ENCODE data around the gene KCNMA1.

Gene KCNMA1

DNA sequence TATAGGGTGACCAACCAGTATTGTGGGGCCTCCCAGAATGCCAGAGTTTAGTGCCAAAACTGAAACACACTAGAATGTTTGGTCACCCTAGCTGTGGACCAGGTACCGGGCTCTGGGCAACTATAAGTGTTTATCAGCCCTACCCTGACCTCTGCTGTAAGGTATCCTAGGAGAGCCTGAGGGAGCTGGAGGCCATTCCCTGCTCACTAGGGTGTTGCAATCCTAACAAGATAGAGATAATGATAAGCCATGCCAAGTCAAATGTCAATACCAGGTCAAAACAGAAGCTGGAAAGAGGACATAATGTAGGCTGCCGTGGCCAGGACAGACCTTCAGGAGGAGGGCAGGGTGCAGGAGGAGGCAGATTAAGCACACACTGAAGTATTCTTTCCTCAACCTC is 151.8 kb downstream of the KCNMA1 start:
- no peaks in the 10 kb centered on the region for H3K36me3 ChIP-seq (ENCODE audit: insufficient read depth, low read length)
- H3K27me3 ChIP-seq (ENCODE audit: control insufficient read depth, insufficient read depth, low read length): no peaks in the 10 kb centered on the region
- no peaks in the 10 kb centered on the region for H3K9me3 ChIP-seq (replicated peaks; ENCODE audit: low read length)
- no peak overlapping the region for H3K9ac ChIP-seq (ENCODE audit: low read depth, low read length)
- no peak overlapping the region for H3K4me3 ChIP-seq (ENCODE audit: low read length)
- H3K4me1 ChIP-seq (ENCODE audit: control insufficient read depth, insufficient read depth, low read length): peaks cover 4% of the 10 kb centered on the region
- no peak overlapping the region for H3K4me2 ChIP-seq (ENCODE audit: low read length)

GRCh38 chr10:77482072-77482471 is 155.5 kb downstream of the KCNMA1 start:
- Histone ChIP-seq H3K9ac (ENCODE audit: low read depth, low read length) (no peak overlapping the region), H3K4me2 (ENCODE audit: low read length) (no peak overlapping the region), H3K4me1 (ENCODE audit: control insufficient read depth, insufficient read depth, low read length) (peaks cover 17% of the 10 kb centered on the region), H3K4me3 (ENCODE audit: low read length) (no peak overlapping the region), H3K9me3 (replicated peaks; ENCODE audit: low read length) (no peaks in the 10 kb centered on the region), H3K27me3 (ENCODE audit: control insufficient read depth, insufficient read depth, low read length) (no peaks in the 10 kb centered on the region), H3K36me3 (ENCODE audit: insufficient read depth, low read length) (no peaks in the 10 kb centered on the region)

- Histone ChIP-seq H3K27me3 (ENCODE audit: control insufficient read depth, insufficient read depth, low read length) (no peaks in the 10 kb centered on the region), H3K4me3 (ENCODE audit: low read length) (no peak overlapping the region), H3K9ac (ENCODE audit: low read depth, low read length) (no peak overlapping the region), H3K4me1 (ENCODE audit: control insufficient read depth, insufficient read depth, low read length) (peaks cover 17% of the 10 kb centered on the region), H3K9me3 (replicated peaks; ENCODE audit: low read length) (no peaks in the 10 kb centered on the region), H3K36me3 (ENCODE audit: insufficient read depth, low read length) (no peaks in the 10 kb centered on the region), H3K4me2 (ENCODE audit: low read length) (no peak overlapping the region)
These were observed 158.0 kb downstream of the KCNMA1 start for GRCh38 chr10:77479586-77479985.

DNA sequence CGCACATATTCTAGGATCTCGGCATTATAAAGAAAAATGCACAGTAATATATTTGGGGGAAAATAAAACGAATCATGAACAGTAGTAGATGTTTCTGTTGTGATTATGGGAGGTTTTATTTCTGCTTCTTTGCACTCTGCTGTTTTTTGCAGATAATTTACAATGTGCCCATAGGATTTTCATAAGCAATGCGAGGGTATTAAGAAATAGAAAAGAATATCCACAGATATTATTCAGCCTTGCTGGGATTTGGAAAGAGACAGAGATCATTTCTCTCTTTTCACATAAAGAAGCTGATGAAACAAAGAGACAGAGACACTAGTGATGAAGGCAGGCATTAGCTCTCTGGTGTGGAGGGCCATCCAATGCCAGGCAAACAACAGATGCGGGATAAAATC is 158.6 kb downstream of the KCNMA1 start:
- Histone ChIP-seq H3K4me2 (ENCODE audit: low read length) (no peak overlapping the region), H3K9ac (ENCODE audit: low read depth, low read length) (no peak overlapping the region), H3K4me1 (ENCODE audit: control insufficient read depth, insufficient read depth, low read length) (peaks cover 17% of the 10 kb centered on the region), H3K9me3 (replicated peaks; ENCODE audit: low read length) (no peaks in the 10 kb centered on the region), H3K36me3 (ENCODE audit: insufficient read depth, low read length) (no peaks in the 10 kb centered on the region), H3K27me3 (ENCODE audit: control insufficient read depth, insufficient read depth, low read length) (no peaks in the 10 kb centered on the region), H3K4me3 (ENCODE audit: low read length) (no peak overlapping the region)

DNA sequence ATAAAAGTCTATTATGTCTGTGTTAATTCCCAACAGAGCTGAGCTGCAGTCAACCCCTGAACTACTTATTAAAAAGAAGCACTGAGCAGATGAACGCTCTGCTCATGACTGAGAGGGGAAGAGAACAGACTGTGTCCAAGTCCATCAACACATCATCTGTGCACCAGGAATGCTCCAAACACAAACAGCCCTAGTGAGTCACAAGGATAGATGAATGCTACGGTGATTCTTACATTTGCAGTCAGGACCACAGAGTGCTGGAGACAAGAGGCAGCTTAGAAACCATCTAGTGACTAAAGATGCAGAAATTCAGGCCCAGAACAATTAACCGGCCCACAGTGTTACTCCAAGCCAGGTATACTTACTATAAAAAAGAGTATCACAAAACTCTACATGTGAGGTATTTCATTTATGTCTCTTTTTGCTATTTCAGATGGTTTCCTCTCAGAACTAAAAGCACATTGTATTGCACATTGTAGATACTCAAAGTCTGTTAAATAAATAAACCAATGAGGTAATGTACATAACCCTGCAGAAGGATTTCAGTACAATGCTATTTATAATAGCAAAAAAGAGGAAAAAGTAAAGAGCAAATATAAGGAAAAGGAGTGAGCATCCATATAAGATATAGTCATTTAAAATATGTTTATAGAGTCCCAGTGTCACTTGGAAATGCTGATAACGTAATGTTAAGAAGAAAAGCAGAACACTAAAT is 159.2 kb downstream of the KCNMA1 start:
- Histone ChIP-seq H3K27me3 (ENCODE audit: control insufficient read depth, insufficient read depth, low read length) (no peaks in the 10 kb centered on the region), H3K9ac (ENCODE audit: low read depth, low read length) (no peak overlapping the region), H3K36me3 (ENCODE audit: insufficient read depth, low read length) (no peaks in the 10 kb centered on the region), H3K4me3 (ENCODE audit: low read length) (no peak overlapping the region), H3K4me1 (ENCODE audit: control insufficient read depth, insufficient read depth, low read length) (peaks cover 17% of the 10 kb centered on the region), H3K9me3 (replicated peaks; ENCODE audit: low read length) (no peaks in the 10 kb centered on the region), H3K4me2 (ENCODE audit: low read length) (peak overlapping the region; percentile 0)

GRCh38 chr10:77475522-77475921 is 162.1 kb downstream of the KCNMA1 start:
- Histone ChIP-seq H3K4me1 (ENCODE audit: control insufficient read depth, insufficient read depth, low read length) (peaks cover 17% of the 10 kb centered on the region), H3K36me3 (ENCODE audit: insufficient read depth, low read length) (no peaks in the 10 kb centered on the region), H3K4me2 (ENCODE audit: low read length) (no peak overlapping the region), H3K9me3 (replicated peaks; ENCODE audit: low read length) (no peaks in the 10 kb centered on the region), H3K27me3 (ENCODE audit: control insufficient read depth, insufficient read depth, low read length) (no peaks in the 10 kb centered on the region), H3K9ac (ENCODE audit: low read depth, low read length) (no peak overlapping the region), H3K4me3 (ENCODE audit: low read length) (no peak overlapping the region)

GRCh38 chr10:77474939-77475338 is 162.7 kb downstream of the KCNMA1 start:
- H3K9ac ChIP-seq (ENCODE audit: low read depth, low read length): no peak overlapping the region
- H3K4me2 ChIP-seq (ENCODE audit: low read length): no peak overlapping the region
- no peaks in the 10 kb centered on the region for H3K9me3 ChIP-seq (replicated peaks; ENCODE audit: low read length)
- H3K4me3 ChIP-seq (ENCODE audit: low read length): no peak overlapping the region
- peaks cover 13% of the 10 kb centered on the region for H3K4me1 ChIP-seq (ENCODE audit: control insufficient read depth, insufficient read depth, low read length)
- no peaks in the 10 kb centered on the region for H3K27me3 ChIP-seq (ENCODE audit: control insufficient read depth, insufficient read depth, low read length)
- no peaks in the 10 kb centered on the region for H3K36me3 ChIP-seq (ENCODE audit: insufficient read depth, low read length)

DNA sequence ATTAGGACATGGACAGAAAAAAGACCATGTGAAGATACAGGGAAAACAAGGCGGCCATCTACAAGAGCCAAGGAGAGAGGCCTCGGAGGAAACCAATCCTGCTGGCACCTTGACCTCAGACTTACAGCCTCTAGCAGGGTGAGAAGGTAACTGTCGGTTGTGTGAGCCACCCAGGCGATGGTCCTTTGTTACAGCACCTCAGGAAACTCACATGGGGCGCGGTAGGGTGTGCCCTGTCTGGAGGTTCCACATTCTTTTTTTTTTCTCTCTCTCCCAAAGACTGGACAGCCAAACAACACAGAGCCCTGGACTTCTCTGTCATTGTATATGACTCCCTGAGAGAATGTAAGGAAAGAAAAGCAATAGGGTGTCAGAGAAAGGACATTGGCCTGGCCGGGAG is 163.2 kb downstream of the KCNMA1 start:
- Histone ChIP-seq H3K4me2 (ENCODE audit: low read length) (no peak overlapping the region), H3K4me3 (ENCODE audit: low read length) (no peak overlapping the region), H3K4me1 (ENCODE audit: control insufficient read depth, insufficient read depth, low read length) (peaks cover 12% of the 10 kb centered on the region)

DNA sequence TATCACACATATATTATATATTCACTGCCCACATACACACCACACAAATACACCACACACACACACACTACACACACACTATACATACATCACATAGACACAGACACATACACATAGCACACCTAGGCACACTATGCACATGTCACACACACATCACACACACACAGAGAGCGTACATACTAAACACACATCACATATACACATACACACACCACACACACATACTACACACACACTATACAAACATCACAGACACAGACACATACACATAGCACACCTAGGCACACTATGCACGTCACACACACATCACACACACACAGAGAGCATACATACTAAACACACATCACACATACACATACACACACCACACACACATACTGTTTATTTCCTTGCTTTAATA is 165.5 kb downstream of the KCNMA1 start:
- no peaks in the 10 kb centered on the region for H3K9me3 ChIP-seq (replicated peaks; ENCODE audit: low read length)
- no peaks in the 10 kb centered on the region for H3K36me3 ChIP-seq (ENCODE audit: insufficient read depth, low read length)
- H3K9ac ChIP-seq (ENCODE audit: low read depth, low read length): no peak overlapping the region
- no peak overlapping the region for H3K4me2 ChIP-seq (ENCODE audit: low read length)
- no peaks in the 10 kb centered on the region for H3K4me1 ChIP-seq (ENCODE audit: control insufficient read depth, insufficient read depth, low read length)
- H3K4me3 ChIP-seq (ENCODE audit: low read length): no peak overlapping the region
- no peaks in the 10 kb centered on the region for H3K27me3 ChIP-seq (ENCODE audit: control insufficient read depth, insufficient read depth, low read length)

More for the DNA sequence above, 163.2 kb downstream of the KCNMA1 start:
- H3K9me3 ChIP-seq (replicated peaks; ENCODE audit: low read length): no peaks in the 10 kb centered on the region
- no peak overlapping the region for H3K9ac ChIP-seq (ENCODE audit: low read depth, low read length)
- no peaks in the 10 kb centered on the region for H3K36me3 ChIP-seq (ENCODE audit: insufficient read depth, low read length)
- H3K27me3 ChIP-seq (ENCODE audit: control insufficient read depth, insufficient read depth, low read length): no peaks in the 10 kb centered on the region

DNA sequence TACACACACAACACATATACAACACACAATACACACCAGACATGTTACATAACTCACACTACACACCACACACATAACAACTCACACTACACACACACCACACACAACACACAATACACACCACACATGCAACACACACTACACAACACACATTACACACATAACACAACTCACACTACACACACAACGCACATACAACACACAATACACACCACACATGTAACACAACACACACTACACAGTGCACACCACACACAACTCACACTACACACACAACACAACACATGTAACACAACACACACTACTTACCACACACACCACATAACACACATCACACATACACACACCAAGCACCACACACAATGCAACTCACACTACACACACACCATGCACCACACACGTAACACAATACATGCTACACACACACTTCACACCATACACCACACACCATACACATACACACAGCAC is 166.5 kb downstream of the KCNMA1 start:
- no peaks in the 10 kb centered on the region for H3K27me3 ChIP-seq (ENCODE audit: control insufficient read depth, insufficient read depth, low read length)
- H3K9ac ChIP-seq (ENCODE audit: low read depth, low read length): no peak overlapping the region
- H3K36me3 ChIP-seq (ENCODE audit: insufficient read depth, low read length): no peaks in the 10 kb centered on the region
- H3K4me1 ChIP-seq (ENCODE audit: control insufficient read depth, insufficient read depth, low read length): no peaks in the 10 kb centered on the region
- no peaks in the 10 kb centered on the region for H3K9me3 ChIP-seq (replicated peaks; ENCODE audit: low read length)
- H3K4me2 ChIP-seq (ENCODE audit: low read length): no peak overlapping the region
- H3K4me3 ChIP-seq (ENCODE audit: low read length): no peak overlapping the region

DNA sequence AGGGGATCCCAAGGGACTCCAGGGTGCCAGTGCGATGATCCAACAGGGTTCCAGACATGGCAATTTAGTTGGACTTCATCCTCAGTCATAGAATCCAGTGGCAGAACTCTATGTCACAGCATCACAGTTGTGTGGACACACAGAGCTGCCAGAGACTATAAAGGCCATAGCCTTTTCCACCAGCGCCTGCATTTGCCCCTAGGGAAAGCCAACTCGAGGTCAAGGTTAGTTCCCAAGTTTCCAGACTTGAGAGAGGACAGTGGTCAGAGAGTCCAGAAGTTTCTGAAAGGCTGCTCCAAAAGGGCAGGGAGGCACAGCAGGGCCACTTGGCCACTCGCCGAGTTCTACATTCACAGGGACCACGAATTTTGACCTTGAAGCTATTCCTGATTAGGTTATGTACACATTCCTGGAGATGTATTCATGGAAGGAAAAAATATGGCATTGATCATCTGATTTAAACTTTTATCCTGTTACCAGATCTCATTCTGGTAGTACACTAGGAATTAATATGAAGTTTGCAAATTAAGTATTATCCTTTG is 170.1 kb downstream of the KCNMA1 start:
- no peak overlapping the region for H3K4me2 ChIP-seq (ENCODE audit: low read length)
- H3K4me3 ChIP-seq (ENCODE audit: low read length): no peak overlapping the region
- no peaks in the 10 kb centered on the region for H3K36me3 ChIP-seq (ENCODE audit: insufficient read depth, low read length)

More for the DNA sequence above, 170.1 kb downstream of the KCNMA1 start:
- Histone ChIP-seq H3K9me3 (replicated peaks; ENCODE audit: low read length) (no peaks in the 10 kb centered on the region), H3K27me3 (ENCODE audit: control insufficient read depth, insufficient read depth, low read length) (no peaks in the 10 kb centered on the region), H3K4me1 (ENCODE audit: control insufficient read depth, insufficient read depth, low read length) (peaks cover 3% of the 10 kb centered on the region), H3K9ac (ENCODE audit: low read depth, low read length) (no peak overlapping the region)

Data from skeletal muscle satellite cell (primary cell).